NCI-H146 treated with DMSO at 0.1 percent for 48 hours (cell line): ENCODE results near the gene TNRC6C.

Experiments used
- DNase-seq: peaks from one replicate; lab custom pipeline; 2025; ENCODE audit not compliant: unreplicated experiment; lab: John Stamatoyannopoulos, UW

The TNRC6C gene

DNA sequence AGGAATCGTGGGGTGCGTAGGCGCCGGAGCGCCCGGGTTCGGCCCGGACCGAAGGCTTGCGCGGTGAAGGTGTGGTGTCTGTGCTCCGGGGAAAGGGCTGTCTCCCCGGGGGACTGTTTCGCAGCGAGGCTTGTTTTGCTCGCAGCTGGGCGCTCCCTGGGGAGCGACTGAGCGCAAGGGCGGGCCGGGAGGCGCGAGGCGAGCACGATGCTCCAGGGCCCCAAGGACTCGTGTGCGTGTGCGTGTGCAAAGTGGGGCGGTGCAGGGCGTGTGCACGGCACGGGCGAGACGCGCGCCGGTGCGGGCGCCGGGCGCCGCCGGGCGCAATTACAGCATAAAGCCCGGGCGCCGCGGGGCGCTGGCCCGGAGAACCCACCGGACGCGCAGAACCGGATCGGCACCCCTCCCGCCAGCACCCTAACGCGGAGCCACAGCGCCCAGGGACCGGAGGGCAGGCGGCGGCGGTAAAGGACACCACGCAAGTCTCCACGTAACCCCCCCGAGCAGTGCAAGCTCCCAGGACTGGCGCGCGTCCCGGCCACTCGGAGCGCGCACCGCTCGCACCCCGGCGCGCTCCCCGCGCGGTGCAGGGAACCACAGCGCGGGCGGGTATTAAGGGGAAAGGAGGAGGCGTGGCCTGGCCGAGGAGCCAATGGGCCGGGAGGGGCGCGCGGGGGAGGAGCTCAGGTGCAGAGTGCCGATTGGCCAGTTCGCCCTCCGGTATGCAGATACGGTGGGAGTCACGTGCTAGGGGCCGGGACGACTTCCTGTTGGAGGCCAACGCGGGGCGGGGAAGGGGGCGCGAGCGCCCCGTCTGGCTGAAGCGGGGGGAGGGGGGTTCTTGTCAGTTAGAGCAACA, at the start of gene TNRC6C:
Gene TNRC6C (plus strand): TSS at position 847 of the 859 bp plus-strand sequence. CDS start 45,504 bp downstream, outside the sequence.
- peak; percentile 97 for DNase-seq

GRCh38 chr17:77909236-77909635, 49.3 kb upstream of the TNRC6C start:
- DNase-seq, result no peak

DNA sequence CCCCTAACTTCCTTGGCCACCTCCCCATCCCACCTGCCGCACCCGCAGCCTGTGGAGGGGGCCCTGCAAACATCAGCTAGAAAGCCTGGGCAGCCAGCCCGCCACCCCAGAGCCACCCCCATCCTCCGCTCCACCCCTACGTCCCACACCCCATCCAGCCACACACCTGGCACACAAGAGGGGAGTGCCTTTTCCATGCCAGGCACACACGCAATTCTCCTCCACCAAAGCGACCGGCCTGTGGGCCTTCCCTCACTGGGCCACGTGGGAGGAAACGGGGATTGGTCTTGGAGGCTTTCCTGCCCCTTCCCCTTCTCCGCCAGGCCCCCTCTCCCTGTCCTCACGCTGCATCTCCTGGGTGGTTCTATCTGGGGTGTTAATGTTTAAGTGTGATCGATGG, 48.7 kb upstream of the TNRC6C start:
- no peak for DNase-seq

DNA sequence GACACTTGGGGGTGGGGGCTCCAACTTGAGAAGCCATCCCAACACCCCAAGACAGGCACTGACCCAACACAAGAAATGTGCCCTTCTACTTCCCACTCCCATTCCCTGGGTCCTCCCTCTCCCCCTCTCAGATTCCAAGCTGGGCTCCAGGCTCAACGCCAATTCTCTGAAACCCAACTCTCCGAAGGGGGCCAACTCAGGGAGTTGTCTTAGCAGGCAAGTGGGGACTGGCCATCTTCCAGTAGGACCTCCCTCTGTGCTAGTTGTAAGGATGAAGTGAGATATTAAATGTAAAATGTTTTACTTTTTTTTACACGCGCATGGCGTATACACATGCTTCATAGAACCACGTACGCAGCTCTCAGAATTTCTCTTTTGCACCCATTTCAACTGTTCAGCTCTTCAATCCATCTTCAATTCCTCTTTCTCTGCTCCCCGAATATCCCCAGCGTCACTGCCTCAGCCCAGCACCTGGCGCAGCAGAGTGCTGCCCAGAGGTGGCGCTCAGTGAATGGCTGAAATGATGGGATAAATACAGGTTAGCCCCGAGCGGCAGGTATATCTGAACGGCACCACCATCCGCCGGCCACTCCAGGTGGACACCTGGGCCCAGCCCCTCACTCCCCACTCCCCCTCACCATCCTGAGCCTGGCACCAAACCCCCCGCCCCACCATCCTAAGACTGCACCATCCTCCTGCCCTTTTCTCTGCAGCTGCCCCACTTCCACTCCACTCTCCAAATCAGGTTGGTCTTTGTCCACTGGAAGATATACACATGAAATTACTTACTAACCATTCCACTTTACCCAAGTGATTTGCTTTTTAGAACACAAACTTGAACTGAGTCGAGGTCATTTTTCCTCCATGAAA, 43.9 kb upstream of the TNRC6C start:
- DNase-seq, result peak; percentile 36

GRCh38 chr17:77915594-77916021, 42.9 kb upstream of the TNRC6C start:
- no peak for DNase-seq

DNA sequence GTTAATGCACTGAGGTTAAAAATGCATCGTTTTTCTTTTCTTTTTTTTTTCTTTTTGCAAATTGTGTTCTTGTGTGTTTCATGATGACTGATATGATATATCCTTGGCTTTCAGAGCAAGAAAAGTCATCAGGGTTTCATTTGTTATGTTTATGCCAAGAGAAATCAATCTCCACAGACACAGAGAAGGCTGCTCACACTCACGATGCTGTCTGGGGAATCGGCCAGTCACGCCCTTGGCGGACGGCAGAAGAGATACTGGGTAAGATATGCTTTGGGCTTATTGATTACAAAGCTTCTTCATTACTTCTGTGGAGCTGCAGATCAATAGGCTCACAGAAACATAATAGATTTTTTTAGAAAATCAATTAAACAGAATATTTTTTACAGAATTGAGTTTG, 42.2 kb upstream of the TNRC6C start:
- DNase-seq, result no peak

DNA sequence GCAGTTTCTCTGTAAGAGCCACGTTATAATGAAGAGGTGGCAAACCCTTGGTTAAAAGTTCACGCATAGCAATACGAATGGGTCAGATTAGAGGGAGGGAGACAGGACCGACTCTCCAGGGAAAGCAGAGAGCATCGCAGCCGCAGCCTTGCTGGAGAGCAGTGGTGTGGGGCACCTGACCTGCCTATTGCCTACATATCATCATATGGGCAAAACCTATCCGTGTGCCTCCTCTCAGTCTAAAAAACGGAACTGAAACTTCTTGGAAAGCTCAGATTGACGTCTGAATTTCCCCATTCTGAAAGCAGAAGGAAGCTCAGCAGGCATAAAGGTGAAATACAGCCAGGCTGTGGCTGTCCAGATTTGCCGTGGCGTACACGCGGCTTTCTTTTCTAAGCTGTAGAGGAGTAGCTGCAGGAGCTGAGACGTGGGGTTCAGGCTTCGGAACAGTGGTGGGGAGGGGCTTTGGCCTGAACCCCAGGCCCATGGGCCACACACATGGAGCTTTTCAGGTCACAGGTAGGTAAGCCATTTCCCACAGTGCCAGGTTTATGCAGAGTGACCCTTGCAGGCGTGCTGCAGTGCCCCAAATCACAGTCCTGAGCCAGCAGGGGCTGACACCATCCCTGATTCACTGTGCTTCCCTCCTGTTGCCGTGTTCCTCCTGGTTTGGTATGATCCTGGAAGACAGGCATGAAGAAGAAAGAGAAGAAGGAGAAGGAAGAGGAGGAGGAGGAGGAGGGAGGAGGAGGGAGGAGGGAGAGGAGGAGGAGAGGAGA, 41.6 kb upstream of the TNRC6C start:
- DNase-seq, result no peak

- DNase-seq, result no peak
Measured at GRCh38 chr17:77919276-77919675, 39.2 kb upstream of the TNRC6C start.

DNA sequence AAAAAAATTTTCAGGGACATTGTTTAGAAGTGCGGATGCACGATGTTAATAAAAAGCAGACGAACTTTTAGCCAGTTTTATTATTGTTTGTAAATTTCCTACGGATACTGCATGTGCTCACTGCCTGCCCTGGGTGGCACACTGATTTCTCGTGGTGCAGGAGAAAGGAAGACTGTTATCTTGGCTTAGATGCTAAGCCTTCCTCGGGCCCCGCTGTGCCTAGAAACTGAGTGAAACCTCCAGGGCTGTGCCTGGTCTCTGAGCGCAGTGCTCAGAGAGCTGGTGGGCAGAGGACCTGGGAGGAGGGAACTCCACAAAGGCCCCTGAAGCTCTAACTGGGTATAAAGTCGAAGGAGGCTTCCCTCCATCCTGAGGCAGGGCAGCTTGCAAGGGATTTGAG, 35.4 kb upstream of the TNRC6C start:
- no peak for DNase-seq

- no peak for DNase-seq
Measured at GRCh38 chr17:77923776-77924513, 34.6 kb upstream of the TNRC6C start.

- DNase-seq, result peak; percentile 29
Measured at GRCh38 chr17:77924757-77925336, 33.7 kb upstream of the TNRC6C start.

DNA sequence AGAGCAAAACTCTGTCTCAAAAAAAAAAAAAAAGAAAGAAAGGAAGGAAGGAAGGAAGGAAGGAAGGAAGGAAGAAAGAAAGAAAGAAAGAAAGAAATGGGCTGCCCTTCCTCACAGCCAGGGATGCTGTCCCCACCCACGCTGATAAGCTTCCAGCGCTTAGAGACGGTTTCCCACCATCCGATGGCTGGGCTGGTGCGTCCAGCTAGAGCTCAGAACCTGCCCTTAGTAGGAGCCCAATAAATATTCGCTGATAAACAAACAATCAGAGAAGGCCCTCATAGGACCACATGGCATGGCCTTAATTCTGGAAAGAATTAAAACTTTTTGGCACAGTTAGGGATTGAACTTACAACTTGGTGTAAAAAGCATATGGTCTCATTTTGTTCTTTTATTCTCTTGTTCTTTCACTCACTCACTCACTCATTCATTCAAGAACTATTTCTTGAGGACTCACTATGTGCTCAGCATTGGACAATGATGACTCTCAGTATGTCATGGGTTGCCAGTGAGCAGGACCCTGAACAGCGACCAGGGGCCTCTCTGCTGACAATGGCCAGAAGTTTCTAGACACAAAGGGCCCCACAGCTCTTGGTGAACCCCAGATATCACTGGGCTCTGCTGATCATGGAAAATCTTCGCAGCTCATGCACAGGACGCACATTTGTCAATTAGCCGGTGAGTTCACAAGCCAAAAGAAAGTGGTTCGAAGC, 32.5 kb upstream of the TNRC6C start:
- DNase-seq, result no peak

DNA sequence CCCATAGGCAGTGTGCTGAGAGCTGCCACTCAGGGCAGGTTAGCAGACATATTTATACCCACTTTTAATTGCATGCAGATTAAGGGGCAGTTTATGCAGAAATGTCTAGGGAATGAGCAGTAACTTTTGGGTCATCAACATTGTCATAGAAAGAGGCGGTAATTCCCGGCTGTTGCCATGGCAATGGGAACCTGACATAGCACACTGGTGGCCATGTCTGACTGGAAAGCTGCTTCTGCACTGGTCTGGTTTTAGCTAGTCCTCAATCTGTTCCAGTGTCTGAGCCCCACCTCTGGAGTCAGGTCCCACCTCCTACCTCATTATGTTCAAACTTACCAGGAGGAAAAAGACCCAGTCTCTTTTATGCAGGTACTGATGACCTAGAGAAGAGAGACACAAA, 31.5 kb upstream of the TNRC6C start:
- DNase-seq, result no peak

DNA sequence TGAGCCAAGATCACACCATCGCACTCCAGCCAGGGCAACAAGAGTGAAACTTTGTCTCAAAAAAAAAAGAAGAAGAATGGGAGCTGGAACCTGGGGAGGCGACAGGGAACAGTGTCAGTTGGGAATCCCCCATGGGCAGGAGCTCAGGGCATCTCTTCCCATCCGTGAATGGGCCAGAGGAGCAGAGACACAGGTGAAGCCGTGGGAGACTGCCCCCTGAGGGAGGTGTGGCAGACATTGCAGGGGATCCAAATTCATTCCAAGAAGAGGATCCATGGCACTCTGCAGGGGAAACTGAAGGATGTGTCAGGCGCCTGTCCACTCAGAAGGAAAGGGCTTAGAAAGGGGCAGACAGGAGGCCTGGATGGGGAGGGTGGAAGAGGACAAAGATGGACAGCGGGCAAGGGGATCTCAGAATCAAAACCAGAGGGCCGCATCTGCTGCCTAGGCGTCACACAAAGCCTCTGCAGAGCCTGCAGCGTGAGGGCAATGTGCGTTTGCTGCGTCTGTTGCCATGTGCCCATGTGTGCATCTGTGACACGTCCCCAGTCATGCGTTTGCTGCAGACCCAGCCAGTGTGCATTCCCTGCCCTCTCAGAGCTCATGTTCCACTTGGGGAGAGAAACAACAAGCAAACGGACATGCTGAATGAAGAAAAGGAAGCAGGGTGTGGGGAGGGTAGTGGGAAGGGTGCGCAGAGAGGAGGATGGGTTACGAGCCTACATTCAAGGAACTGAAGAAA, 30.6 kb upstream of the TNRC6C start:
- DNase-seq, result no peak

DNA sequence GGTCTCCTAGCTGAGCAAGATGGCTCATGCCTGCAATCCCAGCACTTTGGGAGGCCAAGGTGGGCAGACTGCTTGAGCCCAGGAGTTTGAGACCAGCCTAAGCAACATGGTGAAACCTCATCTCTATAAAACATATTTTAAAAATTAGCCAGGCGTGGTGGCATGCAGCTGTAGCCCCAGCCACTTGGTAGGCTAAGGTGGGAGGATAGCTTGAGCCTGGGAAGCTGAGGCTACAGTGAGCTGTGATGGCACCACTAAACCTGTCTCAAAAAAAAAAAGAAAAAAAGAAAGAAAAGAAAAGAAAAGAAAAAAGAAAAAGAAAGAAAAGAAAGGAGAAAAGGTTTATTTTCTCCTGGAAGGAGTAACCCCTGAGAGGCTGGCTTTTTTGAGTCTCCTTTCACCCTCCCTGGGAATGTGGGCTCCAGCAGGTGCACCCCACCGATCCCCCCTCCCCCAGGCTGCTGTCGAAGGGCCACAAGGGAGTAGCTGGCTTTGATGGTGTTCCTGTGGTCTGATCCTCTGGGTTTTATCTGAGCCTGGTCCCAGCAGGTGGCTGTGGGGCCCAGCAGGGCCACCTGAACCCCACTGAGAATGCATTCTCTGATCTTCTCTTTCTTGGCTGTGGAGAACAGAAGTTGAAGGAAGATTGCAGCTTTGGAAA, 29.9 kb upstream of the TNRC6C start:
- DNase-seq, result no peak

- DNase-seq, result no peak
Measured at GRCh38 chr17:77929180-77929564, 29.3 kb upstream of the TNRC6C start.

DNA sequence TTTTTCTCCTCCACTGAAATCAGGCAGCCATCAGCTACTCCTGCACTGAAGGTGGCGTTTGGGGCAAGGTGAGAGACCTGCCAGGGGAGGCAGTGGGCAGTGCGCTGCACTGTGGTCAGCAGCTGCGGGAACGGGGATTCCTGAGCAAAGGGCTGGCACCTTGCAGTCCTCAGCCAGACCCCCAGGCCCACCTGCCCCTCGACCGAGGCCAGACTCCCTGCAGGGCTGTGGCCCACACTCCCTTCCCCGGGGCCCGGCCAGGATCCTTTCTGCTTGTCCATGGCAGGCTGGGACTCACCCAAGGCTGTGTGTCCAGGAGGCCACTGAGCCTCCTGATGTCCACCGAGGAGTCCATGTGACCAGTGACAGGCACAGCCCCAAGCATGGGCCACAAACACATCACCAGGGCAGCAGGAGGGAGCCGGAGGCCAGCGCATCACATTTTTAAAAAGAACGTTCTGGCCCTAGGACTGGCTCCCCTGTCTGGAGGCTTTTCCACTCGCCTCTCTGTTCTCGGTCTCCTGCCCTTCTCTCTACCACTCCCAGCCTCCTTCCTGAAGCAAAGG, 28.5 kb upstream of the TNRC6C start:
- no peak for DNase-seq
